ENCODE data around the gene TLCD3B.

- no peak for TF ChIP-seq EZH2 (IDR thresholded peaks at IDR 0.05; ENCODE audit: insufficient read depth, low read length)
- peak; percentile 43 for TF ChIP-seq CTCF (IDR thresholded peaks at IDR 0.05; ENCODE audit: insufficient read depth, low read depth, low read length)
Measured at GRCh38 chr16:30041841-30042240, 10.8 kb upstream of the TLCD3B start.
